GM19025 (cell line): ENCODE measurements around the gene SLX9.

Experiments used
- ATAC-seq: cut with Tn5 transposase; IDR thresholded peaks from one replicate; pipeline ENCODE4 v1.9.1; 2021; ENCODE audit warnings: mild to moderate bottlenecking, low read depth, moderate library complexity; ENCODE audit not compliant: unreplicated experiment

SLX9 gene

GRCh38 chr21:44956356-44957046, 16.7 kb downstream of the SLX9 start:
- no peak for ATAC-seq

- no peak for ATAC-seq
These were observed 17.4 kb downstream of the SLX9 start for GRCh38 chr21:44957047-44957831.

GRCh38 chr21:44957901-44958451, 18.1 kb downstream of the SLX9 start:
- no peak for ATAC-seq

GRCh38 chr21:44958471-44959191, 18.8 kb downstream of the SLX9 start:
- ATAC-seq = no peak

GRCh38 chr21:44959376-44960091, 19.7 kb downstream of the SLX9 start:
- no peak for ATAC-seq

- no peak for ATAC-seq
These were observed 20.6 kb downstream of the SLX9 start for GRCh38 chr21:44960141-44961092.

- no peak for ATAC-seq
These were observed 22.7 kb downstream of the SLX9 start for GRCh38 chr21:44962403-44962966.

- no peak for ATAC-seq
These were observed 24.6 kb downstream of the SLX9 start for GRCh38 chr21:44964381-44964780.

GRCh38 chr21:44965251-44966022, 25.6 kb downstream of the SLX9 start:
- ATAC-seq = no peak

- ATAC-seq = no peak
These were observed 26.6 kb downstream of the SLX9 start for GRCh38 chr21:44966135-44967081.

- ATAC-seq = no peak
These were observed 27.5 kb downstream of the SLX9 start for GRCh38 chr21:44967082-44968047.

- no peak for ATAC-seq
These were observed 29.3 kb downstream of the SLX9 start for GRCh38 chr21:44969066-44969670.

GRCh38 chr21:44969931-44970755, 30.3 kb downstream of the SLX9 start:
- no peak for ATAC-seq

GRCh38 chr21:44970766-44971671, 31.2 kb downstream of the SLX9 start:
- ATAC-seq = no peak
